ENCODE results near the gene APOE. TPM values are rescaled to one million over a fixed set of nuclear protein-coding genes. Genes with fewer than 3 reads are reported as not detected.
A peak's percentile ranks its signal among the peaks of the same experiment; 100 is the strongest.

The APOE gene
- total RNA-seq, 6 experiments from 2014 or later = 3,480 to 8,780 (median 4,667) TPM

DNA sequence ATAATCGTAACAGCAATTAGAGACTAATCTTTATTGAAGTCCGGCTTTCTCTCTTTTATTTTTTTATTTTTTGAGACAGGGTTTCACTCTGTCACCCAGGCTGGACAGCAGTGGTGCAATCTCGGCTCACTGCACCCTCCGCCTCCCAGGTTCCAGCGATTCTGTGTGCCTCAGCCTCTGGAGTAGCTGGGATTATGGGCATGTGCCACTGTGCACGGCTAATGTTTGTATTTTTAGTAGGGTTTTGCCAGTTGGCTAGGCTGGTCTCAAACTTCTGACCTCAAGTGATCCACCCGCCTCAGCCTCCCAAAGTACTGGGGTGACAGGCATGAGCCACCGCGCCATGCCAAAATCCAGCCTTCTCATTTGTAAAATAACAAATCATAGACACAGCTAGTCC is 44.0 kb downstream of the APOE start:
- Histone ChIP-seq H3K9me3 (no peaks in the 10 kb centered on the region), H3K4me1 (peaks cover 0 to 39% (median 7%) of the 10 kb centered on the region in 4 donors), H3K4me3 (peak overlapping the region in 1 of 3 donors; percentile 19), H3K36me3 (no peaks in the 10 kb centered on the region), H3K27ac (peak overlapping the region in 2 of 3 donors; percentile 4 to 63), H3K27me3 (no peaks in the 10 kb centered on the region)
- intact Hi-C loops (cut with DNase I) = loop anchor here in 1 of 2 donors (5.0 kb wide), 1 partner anchor 42 kb away; the partner anchor contains the start of gene APOE
- ATAC-seq = no peak
- TF ChIP-seq POLR2A (IDR thresholded peaks at IDR 0.05) = no peak
- TF ChIP-seq, protein P1, sequence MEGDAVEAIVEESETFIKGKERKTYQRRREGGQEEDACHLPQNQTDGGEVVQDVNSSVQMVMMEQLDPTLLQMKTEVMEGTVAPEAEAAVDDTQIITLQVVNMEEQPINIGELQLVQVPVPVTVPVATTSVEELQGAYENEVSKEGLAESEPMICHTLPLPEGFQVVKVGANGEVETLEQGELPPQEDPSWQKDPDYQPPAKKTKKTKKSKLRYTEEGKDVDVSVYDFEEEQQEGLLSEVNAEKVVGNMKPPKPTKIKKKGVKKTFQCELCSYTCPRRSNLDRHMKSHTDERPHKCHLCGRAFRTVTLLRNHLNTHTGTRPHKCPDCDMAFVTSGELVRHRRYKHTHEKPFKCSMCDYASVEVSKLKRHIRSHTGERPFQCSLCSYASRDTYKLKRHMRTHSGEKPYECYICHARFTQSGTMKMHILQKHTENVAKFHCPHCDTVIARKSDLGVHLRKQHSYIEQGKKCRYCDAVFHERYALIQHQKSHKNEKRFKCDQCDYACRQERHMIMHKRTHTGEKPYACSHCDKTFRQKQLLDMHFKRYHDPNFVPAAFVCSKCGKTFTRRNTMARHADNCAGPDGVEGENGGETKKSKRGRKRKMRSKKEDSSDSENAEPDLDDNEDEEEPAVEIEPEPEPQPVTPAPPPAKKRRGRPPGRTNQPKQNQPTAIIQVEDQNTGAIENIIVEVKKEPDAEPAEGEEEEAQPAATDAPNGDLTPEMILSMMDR (IDR thresholded peaks at IDR 0.05) = no peak
- 10% methylated on average over 9 of the region's 9 CpGs for WGBS (ENCODE audit: insufficient coverage, low coverage, low lambda C conversion rate, missing lambda C conversion rate)
- DNase-seq = peak in 1 of 3 donors; percentile 69

DNA sequence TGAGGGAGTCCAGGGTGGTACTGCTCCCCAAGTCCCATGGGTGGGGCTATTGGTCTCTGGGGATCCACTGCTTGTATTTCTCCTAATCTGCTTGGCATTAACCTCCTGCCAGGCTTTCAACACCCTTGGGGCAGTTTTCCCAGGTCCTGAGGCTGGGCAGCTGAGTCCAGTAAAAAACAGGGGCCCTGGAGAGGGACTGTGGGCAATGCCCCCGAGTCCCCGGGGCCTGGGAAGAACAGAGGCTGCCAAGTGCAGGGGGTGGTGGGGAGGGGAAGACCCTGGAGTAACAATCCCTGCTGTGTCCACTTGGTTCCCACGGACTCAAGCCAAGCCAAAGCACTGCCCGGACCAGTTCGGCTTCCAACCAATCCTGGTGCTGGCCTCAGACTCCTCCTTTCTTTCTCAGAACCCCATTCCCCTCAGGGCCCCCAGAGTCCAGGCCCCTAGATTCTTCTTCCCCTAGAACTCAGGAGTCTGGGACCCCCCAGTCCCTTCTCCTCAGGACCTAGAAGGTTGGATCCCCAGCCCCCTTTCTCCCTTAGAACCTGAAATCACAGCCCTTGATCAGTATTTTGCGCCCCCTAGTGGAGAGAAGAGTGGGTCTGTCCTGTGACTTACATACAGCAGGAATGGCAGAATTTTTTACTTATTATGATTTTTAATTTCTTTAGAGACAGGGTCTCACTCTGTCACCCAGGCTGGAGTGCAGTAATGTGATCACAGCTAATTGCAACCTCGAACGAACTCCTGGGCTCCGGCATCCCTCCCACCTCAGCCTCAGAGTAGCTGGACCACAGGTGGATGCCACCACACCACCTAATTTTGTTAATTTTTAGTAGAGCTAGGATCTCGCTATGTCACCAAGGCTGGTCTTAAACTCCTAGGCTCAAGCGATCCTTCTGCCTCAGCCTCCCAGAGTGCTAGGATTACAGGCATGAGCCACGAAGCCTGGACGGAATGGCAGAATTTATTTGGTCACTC is 45.9 kb downstream of the APOE start:
- Histone ChIP-seq H3K27ac (peak overlapping the region in 2 of 3 donors; percentile 52 to 63), H3K27me3 (no peaks in the 10 kb centered on the region), H3K9me3 (no peaks in the 10 kb centered on the region), H3K4me1 (peaks cover 0 to 46% (median 8%) of the 10 kb centered on the region in 4 donors), H3K36me3 (no peaks in the 10 kb centered on the region), H3K4me3 (no peak overlapping the region)
- DNase-seq = peak in 2 of 3 donors; percentile 80 to 84
- WGBS (ENCODE audit: insufficient coverage, low coverage, low lambda C conversion rate, missing lambda C conversion rate) = 19% methylated on average over 9 of the region's 13 CpGs
- intact Hi-C loops (cut with DNase I) = loop anchor here in 1 of 2 donors (5.0 kb wide), 1 partner anchor 49 kb away; no protein-coding TSS in a partner anchor
- ATAC-seq = peak; percentile 22 to 50 (median 40)
- TF ChIP-seq POLR2A (IDR thresholded peaks at IDR 0.05) = peak; percentile 11
- TF ChIP-seq, protein P1 (IDR thresholded peaks at IDR 0.05) = peak; percentile 74 to 87 (median 76)

DNA sequence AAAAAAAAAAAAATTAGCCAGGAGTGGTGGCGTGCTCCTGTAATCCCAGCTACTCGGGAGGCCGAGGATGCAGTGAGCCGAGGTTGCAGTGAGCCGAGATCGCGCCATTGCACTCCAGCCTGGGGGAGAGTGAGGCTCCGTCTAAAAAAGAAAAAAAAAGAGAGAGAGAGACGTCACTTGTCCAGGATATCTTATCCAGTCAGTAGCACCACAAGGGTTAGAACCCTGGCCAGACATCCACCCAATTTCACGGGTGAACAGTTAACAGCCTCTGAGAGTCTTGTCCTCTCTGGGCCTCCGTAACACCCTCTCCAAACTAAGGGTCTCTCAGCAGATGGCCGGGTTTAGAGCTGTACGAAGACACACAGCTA is 48.7 kb downstream of the APOE start:
- ATAC-seq (peak in 2 of 4 donors; percentile 1 to 3), DNase-seq (no peak)
- Histone ChIP-seq H3K36me3 (no peaks in the 10 kb centered on the region), H3K9me3 (no peaks in the 10 kb centered on the region), H3K4me1 (peaks cover 0 to 52% (median 11%) of the 10 kb centered on the region in 4 donors), H3K27me3 (no peaks in the 10 kb centered on the region), H3K27ac (peak overlapping the region; percentile 64 to 93 (median 81)), H3K4me3 (peak overlapping the region; percentile 96 to 100 (median 99))
- 13% methylated on average over 12 of the region's 13 CpGs for WGBS (ENCODE audit: insufficient coverage, low coverage, low lambda C conversion rate, missing lambda C conversion rate)
- TF ChIP-seq, protein P1 (IDR thresholded peaks at IDR 0.05) = no peak
- TF ChIP-seq POLR2A (IDR thresholded peaks at IDR 0.05) = no peak
- intact Hi-C loops (cut with DNase I) = loop anchor here in 1 of 2 donors (5.0 kb wide), 1 partner anchor 52 kb away; no protein-coding TSS in a partner anchor

DNA sequence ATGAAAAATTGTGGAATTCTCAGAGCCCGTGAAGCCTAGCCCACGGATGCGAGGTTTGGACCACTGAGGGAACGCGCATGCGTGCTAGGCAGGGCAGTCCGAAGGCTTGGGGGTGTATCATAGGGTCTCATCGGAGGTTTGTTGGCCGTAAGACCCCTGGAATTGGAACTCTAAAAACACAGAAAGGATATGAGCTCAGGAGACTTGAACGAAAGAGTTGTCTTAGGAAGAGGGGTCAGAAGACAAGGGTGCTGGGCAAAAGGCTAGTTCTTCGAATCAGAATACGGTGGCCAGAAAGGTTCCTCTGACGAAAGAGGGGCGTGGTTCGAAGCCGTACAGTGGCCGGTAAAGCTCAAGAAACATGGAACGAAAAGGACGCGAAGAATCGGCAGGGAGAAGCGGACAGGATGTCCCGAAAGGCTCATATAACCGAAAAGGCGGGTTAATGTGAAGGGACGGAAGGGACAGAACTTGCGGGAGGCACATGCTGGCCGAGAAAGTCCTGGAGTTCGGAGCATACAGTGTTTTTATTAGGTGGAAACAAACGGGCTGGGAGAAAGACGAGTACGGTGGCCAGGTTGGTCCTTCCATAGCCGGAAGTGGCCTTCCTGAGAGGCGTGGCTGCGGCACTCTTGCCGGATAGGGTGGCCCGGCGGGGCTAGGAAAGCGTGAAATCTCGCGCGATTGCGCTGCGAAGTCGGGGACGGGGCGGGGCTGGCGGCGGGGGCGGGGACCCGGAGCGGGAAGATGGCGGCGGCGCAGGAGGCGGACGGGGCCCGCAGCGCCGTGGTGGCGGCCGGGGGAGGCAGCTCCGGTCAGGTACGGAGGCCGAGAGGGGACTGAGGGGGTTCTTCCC is 49.3 kb downstream of the APOE start, which contains the start of gene CLPTM1:
TSS of gene CLPTM1 (plus strand) at position 732 of the 856 bp plus-strand sequence. CDS start at position 748, 16 bp downstream.
- ATAC-seq = peak; percentile 79 to 87 (median 87)
- Histone ChIP-seq H3K4me3 (peak within 1 kb of the TSS; percentile 96 to 100 (median 99)), H3K27ac (peak within 1 kb of the TSS; percentile 64 to 93 (median 81)), H3K36me3 (no peaks in the 10 kb centered on the region), H3K4me1 (peaks cover 0 to 46% (median 10%) of the 10 kb centered on the region in 4 donors), H3K27me3 (no peaks in the 10 kb centered on the region), H3K9me3 (no peaks in the 10 kb centered on the region)
- DNase-seq = peak; percentile 98
- WGBS (ENCODE audit: insufficient coverage, low coverage, low lambda C conversion rate, missing lambda C conversion rate) = under 1% methylated on average over 32 of the region's 65 CpGs
- TF ChIP-seq, protein P1 (IDR thresholded peaks at IDR 0.05) = peak in 1 of 4 donors; percentile 45
- TF ChIP-seq POLR2A (IDR thresholded peaks at IDR 0.05) = peak; percentile 55
- intact Hi-C loops (cut with DNase I) = loop anchor here in 1 of 2 donors (5.0 kb wide), 1 partner anchor 53 kb away; no protein-coding TSS in a partner anchor

Measured in right lobe of liver (tissue), 6 donors.